ENCODE results near the gene AHNAK2.

DNA sequence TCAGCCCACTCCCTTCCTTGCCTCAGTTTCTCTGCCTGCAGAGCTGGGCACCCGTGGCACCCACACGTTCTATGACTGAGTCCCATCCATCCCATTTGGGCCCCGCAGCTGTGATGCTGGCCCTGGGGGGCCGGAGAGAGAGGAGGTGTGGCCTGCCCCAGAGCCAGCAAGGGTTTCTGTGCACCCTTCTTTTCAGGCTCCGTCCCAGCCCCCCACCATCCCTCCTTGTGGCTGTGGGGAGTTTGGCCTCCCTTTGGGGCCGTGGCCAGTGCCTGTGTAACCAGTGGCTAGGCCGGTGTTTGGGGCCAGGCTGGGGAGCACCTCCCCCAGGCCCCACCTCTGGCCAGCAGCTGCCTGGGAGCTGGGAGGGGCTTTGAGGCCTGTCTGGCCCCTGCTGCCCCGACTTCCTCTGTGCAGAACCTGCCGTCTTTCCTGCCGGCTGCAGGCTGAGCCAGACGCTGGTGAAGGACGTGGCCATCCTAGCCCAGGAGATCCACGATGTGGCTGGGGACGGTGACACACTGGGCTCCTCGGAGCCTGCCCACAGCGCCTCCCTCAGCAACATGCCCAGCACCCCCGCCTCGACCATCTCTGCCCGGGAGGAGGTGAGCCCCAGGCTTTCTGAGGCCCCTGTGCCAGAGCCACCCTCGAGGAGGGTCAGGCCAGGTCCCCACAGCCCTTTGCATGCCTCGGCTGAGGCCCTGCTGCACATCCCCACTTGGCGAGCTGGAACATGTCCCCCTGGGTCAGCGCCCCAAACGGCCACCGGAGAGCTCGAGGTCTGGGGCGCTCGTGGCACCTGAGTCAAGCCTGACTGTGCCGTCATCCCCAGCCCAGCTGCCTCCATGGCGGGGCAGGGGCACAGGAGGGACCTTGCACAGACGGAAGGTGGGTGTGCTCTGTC, 85.4 kb downstream of the AHNAK2 start:
- TF ChIP-seq, protein P1, sequence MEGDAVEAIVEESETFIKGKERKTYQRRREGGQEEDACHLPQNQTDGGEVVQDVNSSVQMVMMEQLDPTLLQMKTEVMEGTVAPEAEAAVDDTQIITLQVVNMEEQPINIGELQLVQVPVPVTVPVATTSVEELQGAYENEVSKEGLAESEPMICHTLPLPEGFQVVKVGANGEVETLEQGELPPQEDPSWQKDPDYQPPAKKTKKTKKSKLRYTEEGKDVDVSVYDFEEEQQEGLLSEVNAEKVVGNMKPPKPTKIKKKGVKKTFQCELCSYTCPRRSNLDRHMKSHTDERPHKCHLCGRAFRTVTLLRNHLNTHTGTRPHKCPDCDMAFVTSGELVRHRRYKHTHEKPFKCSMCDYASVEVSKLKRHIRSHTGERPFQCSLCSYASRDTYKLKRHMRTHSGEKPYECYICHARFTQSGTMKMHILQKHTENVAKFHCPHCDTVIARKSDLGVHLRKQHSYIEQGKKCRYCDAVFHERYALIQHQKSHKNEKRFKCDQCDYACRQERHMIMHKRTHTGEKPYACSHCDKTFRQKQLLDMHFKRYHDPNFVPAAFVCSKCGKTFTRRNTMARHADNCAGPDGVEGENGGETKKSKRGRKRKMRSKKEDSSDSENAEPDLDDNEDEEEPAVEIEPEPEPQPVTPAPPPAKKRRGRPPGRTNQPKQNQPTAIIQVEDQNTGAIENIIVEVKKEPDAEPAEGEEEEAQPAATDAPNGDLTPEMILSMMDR (conservative IDR thresholded peaks at IDR 0.05 in 1 of 2, IDR thresholded peaks at IDR 0.05 in 1 of 2; ENCODE audit: extremely low read depth in 1 of 2, insufficient read depth in 1 of 2, low read depth in 1 of 2, low read length in 2 of 2), result no peak
- TF ChIP-seq EZH2 (IDR thresholded peaks at IDR 0.05; ENCODE audit: borderline replicate concordance, low read length), result no peak
